H1 (cell line): Measurements from ENCODE around the gene CSAG2. TPM values are rescaled to one million over a fixed set of nuclear protein-coding genes. Genes with fewer than 3 reads are reported as not detected.
A peak's percentile ranks its signal among the peaks of the same experiment; 100 is the strongest.
"Not testable (repeated sequence)": the region's sequence is repeated elsewhere in the genome, so short reads cannot be mapped to it uniquely, and the experiment has no call there.

Experiments
- CTCF ChIA-PET: fragments of 300-600 bp; sonication (Branson Sonifier 250); formaldehyde crosslinking; loops from one replicate; lab custom pipeline; 2021; ENCODE audit not compliant: partially characterized antibody; lab: Charles Lee
- POLR2A ChIA-PET: fragments of 300-600 bp; sonication (Branson Sonifier 250); formaldehyde crosslinking; loops from one replicate; lab custom pipeline; 2021; ENCODE audit warnings: inconsistent platforms; ENCODE audit not compliant: partially characterized antibody; lab: Charles Lee
- DNase-seq, 2 experiments: peaks; one replicate each; pipeline versions ENCODE4 v3.0.0 to v3.0.0-alpha.2; 2010 to 2022; ENCODE audit warnings: low spot score in 2 of 2, low read depth in 1 of 2, mixed read lengths in 1 of 2
- FAIRE-seq: peaks from 2 replicates; lab custom pipeline; 2011; peaks lifted over from hg19 to GRCh38; lab: Jason Lieb, UNC
- H2AFZ ChIP-seq: 2 replicates; pipeline ENCODE4 v1.8.1; 2012; ENCODE audit warnings: low read length, inconsistent platforms
- H2AK5ac ChIP-seq: 2 replicates; pipeline ENCODE4 v1.6.1; 2013; ENCODE audit warnings: low read depth, low read length
- H2BK120ac ChIP-seq: replicated peaks from 2 replicates; pipeline ENCODE3; 2013; ENCODE audit warnings: low read depth, low read length, inconsistent platforms
- H2BK12ac ChIP-seq: 2 replicates; pipeline ENCODE4 v1.6.1; 2013; ENCODE audit warnings: low read depth, low read length
- H2BK15ac ChIP-seq: 2 replicates; pipeline ENCODE4 v1.6.1; 2013; ENCODE audit warnings: low read length
- H2BK20ac ChIP-seq: 2 replicates; pipeline ENCODE4 v1.6.1; 2013; ENCODE audit warnings: low read length
- H2BK5ac ChIP-seq: 2 replicates; pipeline ENCODE4 v1.6.1; 2013; ENCODE audit warnings: low read depth, low read length
- H3K14ac ChIP-seq: 2 replicates; pipeline ENCODE4 v1.6.1; 2013; ENCODE audit warnings: inconsistent platforms; ENCODE audit not compliant: insufficient read length
- H3K18ac ChIP-seq: 2 replicates; pipeline ENCODE4 v1.6.1; 2013; ENCODE audit warnings: low read length; ENCODE audit errors: extremely low read depth
- H3K23ac ChIP-seq: 2 replicates; pipeline ENCODE4 v1.6.1; 2013; ENCODE audit warnings: inconsistent platforms; ENCODE audit not compliant: insufficient read length
- H3K23me2 ChIP-seq: 2 replicates; pipeline ENCODE4 v1.6.1; 2013; ENCODE audit warnings: low read depth, low read length
- H3K27ac ChIP-seq: 2 replicates; pipeline ENCODE4 v1.6.1; 2011; ENCODE audit warnings: low read depth, low read length, inconsistent platforms
- H3K27me3 ChIP-seq, 4 experiments: replicated peaks in 1 of 4; 1 replicate in 1 of 4; 2 replicates in 3 of 4; pipeline versions ENCODE4 v1.6.1 to v1.8.1; 2011 to 2013; ENCODE audit warnings: low read length in 3 of 4, mild to moderate bottlenecking in 3 of 4, inconsistent platforms in 2 of 4, mixed read lengths in 2 of 4, moderate library complexity in 1 of 4; ENCODE audit not compliant: control insufficient read depth in 3 of 4, insufficient read depth in 3 of 4; ENCODE audit errors: extremely low read depth in 1 of 4
- H3K36me3 ChIP-seq, 4 experiments: 2 replicates each; pipeline versions ENCODE4 v1.6.1 to v1.8.1; 2011 to 2013; ENCODE audit warnings: mild to moderate bottlenecking in 4 of 4, low read length in 3 of 4, moderate library complexity in 2 of 4, control low read depth in 1 of 4, inconsistent platforms in 1 of 4; ENCODE audit not compliant: insufficient read depth in 4 of 4, control insufficient read depth in 2 of 4
- H3K4ac ChIP-seq: replicated peaks from 2 replicates; pipeline ENCODE3; 2013; ENCODE audit warnings: low read length, low read depth, mixed read lengths, inconsistent platforms; ENCODE audit not compliant: insufficient read length
- H3K4me1 ChIP-seq, 4 experiments: replicated peaks in 1 of 4; 1 replicate in 1 of 4; 2 replicates in 3 of 4; pipeline versions ENCODE4 v1.6.1 to v1.8.1; 2011 to 2013; ENCODE audit warnings: low read length in 3 of 4, inconsistent platforms in 2 of 4, mixed read lengths in 1 of 4; ENCODE audit not compliant: insufficient read depth in 4 of 4, control insufficient read depth in 3 of 4
- H3K4me2 ChIP-seq, 2 experiments: 2 replicates each; pipeline versions ENCODE4 v1.6.1 to v1.8.1; 2011 to 2013; ENCODE audit warnings: low read depth in 2 of 2, low read length in 2 of 2, control low read depth in 1 of 2, inconsistent platforms in 1 of 2, mild to moderate bottlenecking in 1 of 2; ENCODE audit not compliant: insufficient read depth in 1 of 2
- H3K4me3 ChIP-seq, 4 experiments: fragments of 200-600, 300-600 bp in 1 of 4; sonication (generic), shearing (Covaris generic), sonication (Bioruptor Twin) in 1 of 4; 2 replicates each; pipeline versions ENCODE4 v1.5.1 to v1.8.1; 2011 to 2016; ENCODE audit warnings: low read length in 4 of 4, low read depth in 3 of 4, control low read depth in 2 of 4, inconsistent platforms in 2 of 4, mild to moderate bottlenecking in 2 of 4, mixed read lengths in 1 of 4, moderate library complexity in 1 of 4; ENCODE audit not compliant: insufficient read depth in 2 of 4; ENCODE audit errors: extremely low read depth in 1 of 4
- H3K56ac ChIP-seq: replicated peaks from 2 replicates; pipeline ENCODE3; 2013; ENCODE audit warnings: low read depth, mild to moderate bottlenecking, mixed read lengths, low read length, inconsistent platforms; ENCODE audit not compliant: insufficient read length
- H3K79me1 ChIP-seq: 2 replicates; pipeline ENCODE4 v1.6.1; 2013; ENCODE audit warnings: low read depth, low read length, control low read depth
- H3K79me2 ChIP-seq, 2 experiments: 2 replicates each; pipeline versions ENCODE4 v1.6.1 to v1.8.1; 2012 to 2013; ENCODE audit warnings: low read length in 2 of 2, mild to moderate bottlenecking in 2 of 2, inconsistent platforms in 1 of 2; ENCODE audit not compliant: insufficient read depth in 2 of 2, control insufficient read depth in 1 of 2
- H3K9ac ChIP-seq, 4 experiments: replicated peaks in 1 of 4; 1 replicate in 1 of 4; 2 replicates in 3 of 4; pipeline versions ENCODE4 v1.6.1 to v1.8.1; 2011 to 2013; ENCODE audit warnings: low read depth in 3 of 4, low read length in 3 of 4, control low read depth in 2 of 4, mild to moderate bottlenecking in 2 of 4, moderate library complexity in 2 of 4, inconsistent platforms in 1 of 4; ENCODE audit errors: extremely low read depth in 1 of 4
- H3K9me3 ChIP-seq, 2 experiments: 2 replicates each; pipeline versions ENCODE4 v1.6.1 to v1.8.1; 2012 to 2013; ENCODE audit warnings: mild to moderate bottlenecking in 2 of 2, moderate library complexity in 2 of 2, control low read depth in 1 of 2, inconsistent platforms in 1 of 2, low read depth in 1 of 2, low read length in 1 of 2, mixed read lengths in 1 of 2; ENCODE audit not compliant: insufficient read depth in 2 of 2
- H4K20me1 ChIP-seq, 2 experiments: replicated peaks in 1 of 2; 2 replicates each; pipeline versions ENCODE3 to v1.8.1; 2011 to 2013; ENCODE audit warnings: inconsistent platforms in 2 of 2, low read length in 2 of 2, mild to moderate bottlenecking in 1 of 2; ENCODE audit not compliant: insufficient read depth in 2 of 2, control insufficient read depth in 1 of 2
- H4K5ac ChIP-seq: 2 replicates; pipeline ENCODE4 v1.6.1; 2013; ENCODE audit warnings: low read length, low read depth, mixed read lengths, inconsistent platforms; ENCODE audit not compliant: insufficient read length
- H4K8ac ChIP-seq: 2 replicates; pipeline ENCODE4 v1.8.0; 2013; ENCODE audit warnings: mild to moderate bottlenecking, moderate library complexity, low read length, inconsistent platforms; ENCODE audit not compliant: insufficient read depth; ENCODE audit errors: extremely low read depth
- H4K91ac ChIP-seq: replicated peaks from 2 replicates; pipeline ENCODE3; 2013; ENCODE audit warnings: low read length, mixed read lengths, inconsistent platforms; ENCODE audit not compliant: insufficient read length
- WGBS, 2 experiments: shearing (Covaris generic) in 1 of 2; methylation state at CpG; one replicate each; pipeline versions ENCODE4 v1.1.6 to v1.1.7; 2013 to 2015; ENCODE audit warnings: low lambda C conversion rate in 2 of 2, mixed read lengths in 2 of 2, inconsistent platforms in 1 of 2, low coverage in 1 of 2, missing lambda C conversion rate in 1 of 2; ENCODE audit not compliant: insufficient replicate concordance in 2 of 2, insufficient coverage in 1 of 2, insufficient read length in 1 of 2; ENCODE audit errors: extremely low coverage in 1 of 2, missing lambda C conversion rate in 1 of 2; 5-methylcytosine and 5-hydroxymethylcytosine counted together
- polyA plus RNA-seq, 7 experiments: library from polyadenylated mRNA; depleted of rRNA in 3 of 7; stranded (reverse) in 5 of 7; unstranded in 2 of 7; fragments of >200 nt in 5 of 7; fragments of 200-250 nt in 2 of 7; gene quantifications; 1 replicate in 5 of 7; 2 replicates in 1 of 7; 4 replicates in 1 of 7; pipeline versions ENCODE4 v1.2.1 to v1.2.3, GENCODE V29; 2011 to 2013; ENCODE audit warnings: missing spikeins in 2 of 7, mixed read lengths in 2 of 7
- total RNA-seq: library from RNA; stranded (reverse); fragmentation: NEBNext Ultra II Directional; extraction: Animal tissue kit (Norgen Biotek cat#: 25700); gene quantifications from 2 replicates; pipeline ENCODE4 v1.2.1, GENCODE V29; 2021

Gene CSAG2
- total and polyA plus RNA-seq, 2 of the 8 experiments (the other 6 are each of a cell fraction or from before 2014, with no cell fraction given), result 0.39 TPM; not detected in 1

DNA sequence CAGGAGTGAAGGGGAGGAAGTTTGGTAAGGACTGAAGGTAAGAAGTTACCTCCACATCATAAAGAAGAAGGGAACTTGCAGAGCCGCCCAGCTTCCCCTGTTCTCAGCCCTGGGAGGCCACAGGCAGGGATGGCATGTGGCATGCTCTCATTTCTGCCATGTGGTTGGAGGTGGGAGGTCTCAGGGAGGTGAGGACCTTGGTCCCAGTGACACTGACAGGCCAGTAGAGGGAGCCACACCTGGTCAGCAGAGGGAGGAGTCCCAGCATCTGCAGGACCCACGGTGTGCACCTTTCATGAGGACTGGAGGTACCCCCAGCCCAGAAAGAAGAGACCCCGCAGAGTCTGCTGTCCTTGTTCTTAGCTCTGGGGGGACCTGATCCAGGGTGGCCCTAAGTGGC lies 28.1 kb downstream of the CSAG2 start:
- H2BK12ac ChIP-seq, H2BK15ac ChIP-seq, H3K36me3 ChIP-seq, H3K23me2 ChIP-seq, H4K8ac ChIP-seq, H3K4me3 ChIP-seq, H3K79me1 ChIP-seq, H3K79me2 ChIP-seq, H3K9me3 ChIP-seq, H3K4ac ChIP-seq, H3K18ac ChIP-seq, H2BK20ac ChIP-seq, CTCF ChIA-PET, H3K27me3 ChIP-seq, H3K14ac ChIP-seq, H2BK5ac ChIP-seq, POLR2A ChIA-PET, H4K91ac ChIP-seq, H2BK120ac ChIP-seq, H3K56ac ChIP-seq, H4K5ac ChIP-seq, H2AFZ ChIP-seq, H3K9ac ChIP-seq, H2AK5ac ChIP-seq, H3K23ac ChIP-seq, H3K4me2 ChIP-seq, H3K27ac ChIP-seq, H3K4me1 ChIP-seq, H4K20me1 ChIP-seq, DNase-seq: not testable (repeated sequence)
- no CpG with 5 or more reads among the region's 3 CpGs for WGBS, 2 experiments
- peak; percentile 94 for FAIRE-seq

DNA sequence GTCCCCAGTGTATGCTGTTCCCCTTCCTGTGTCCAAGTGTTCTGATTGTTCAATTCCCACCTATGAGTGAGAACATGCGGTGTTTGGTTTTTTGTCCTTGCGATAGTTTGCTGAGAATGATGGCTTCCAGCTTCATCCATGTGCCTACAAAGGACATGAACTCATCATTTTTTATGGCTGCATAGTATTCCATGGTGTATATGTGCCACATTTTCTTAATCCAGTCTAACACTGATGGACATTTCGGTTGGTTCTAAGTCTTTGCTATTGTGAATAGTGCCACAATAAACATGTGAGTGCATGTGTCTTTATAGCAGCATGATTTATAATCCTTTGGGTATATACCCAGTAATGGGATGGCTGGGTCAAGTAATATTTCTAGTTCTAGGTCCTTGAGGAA lies 34.4 kb downstream of the CSAG2 start:
- H2BK12ac ChIP-seq, H3K9ac ChIP-seq, H2BK15ac ChIP-seq, H4K5ac ChIP-seq, H3K27ac ChIP-seq, H3K27me3 ChIP-seq, H2BK20ac ChIP-seq, H3K4ac ChIP-seq, H3K4me1 ChIP-seq, DNase-seq, H3K9me3 ChIP-seq, H3K36me3 ChIP-seq, H2AFZ ChIP-seq, H3K18ac ChIP-seq, H2BK5ac ChIP-seq, POLR2A ChIA-PET, H4K8ac ChIP-seq, H4K91ac ChIP-seq, H3K14ac ChIP-seq, H3K23me2 ChIP-seq, H3K4me2 ChIP-seq, H3K56ac ChIP-seq, H3K23ac ChIP-seq, H2AK5ac ChIP-seq, FAIRE-seq, H4K20me1 ChIP-seq, H3K79me2 ChIP-seq, H3K79me1 ChIP-seq, H2BK120ac ChIP-seq, H3K4me3 ChIP-seq: not testable (repeated sequence)
- CTCF ChIA-PET, result interaction anchor here (1.0 kb wide), 1 partner anchor 15 kb away, joined by 3 read pairs; no protein-coding TSS in a partner anchor
- WGBS, 2 experiments, result 82% methylated on average over 1 of the region's 3 CpGs; no CpG with 5 or more reads in 1 of the 2 experiments
